Astrocyte of the spinal cord (primary cell): ENCODE results near the gene NELFCD.

Source experiments
- DNase-seq: peaks from one replicate; pipeline ENCODE4 v3.0.0; 2011; ENCODE audit warnings: low read depth, low spot score
- H3K4me3 ChIP-seq: 2 replicates; pipeline ENCODE4 v1.5.1; 2011; ENCODE audit warnings: low read depth, mild to moderate bottlenecking, low read length, moderate library complexity
- CTCF ChIP-seq: IDR thresholded peaks from 2 replicates; pipeline ENCODE4 v1.5.1; 2012; ENCODE audit warnings: low read depth, mild to moderate bottlenecking, low read length, inconsistent platforms
- in situ Hi-C: cut with HindIII; loops from 2 replicates; pipeline ENCODE4 v1.10.0; 2017; ENCODE audit warnings: low sequenced_read_pairs

Gene NELFCD

GRCh38 chr20:58980711-58981627 is at the start of gene NELFCD:
Gene NELFCD, plus strand, starts transcription at chr20:58981256. Its CDS starts 54 bp downstream, at chr20:58981310.
- peak; percentile 74 for DNase-seq
- in situ Hi-C loops: no loop called here
- no peak for TF ChIP-seq CTCF
- H3K4me3 ChIP-seq: peak within 1 kb of the TSS; percentile 78

- TF ChIP-seq CTCF: no peak
- no peak for DNase-seq
- no peak overlapping the region for H3K4me3 ChIP-seq
- in situ Hi-C loops: no loop called here
Observed at GRCh38 chr20:58932170-58932569, 48.9 kb upstream of the NELFCD start.

GRCh38 chr20:58938078-58938477 is 43.0 kb upstream of the NELFCD start:
- DNase-seq: no peak
- H3K4me3 ChIP-seq: no peak overlapping the region
- in situ Hi-C loops: no loop called here
- no peak for TF ChIP-seq CTCF

GRCh38 chr20:58938541-58938940 is 42.5 kb upstream of the NELFCD start:
- no peak for DNase-seq
- TF ChIP-seq CTCF: no peak
- H3K4me3 ChIP-seq: no peak overlapping the region
- in situ Hi-C loops: no loop called here

- no peak for DNase-seq
- in situ Hi-C loops: no loop called here
- no peak for TF ChIP-seq CTCF
- no peak overlapping the region for H3K4me3 ChIP-seq
Observed at GRCh38 chr20:58941471-58941870, 39.6 kb upstream of the NELFCD start.

GRCh38 chr20:58942549-58942948 is 38.5 kb upstream of the NELFCD start:
- H3K4me3 ChIP-seq: no peak overlapping the region
- in situ Hi-C loops: no loop called here
- no peak for DNase-seq
- TF ChIP-seq CTCF: no peak
